ENCODE measurements around the gene LYRM1. TPM values are rescaled to one million over a fixed set of nuclear protein-coding genes. Genes with fewer than 3 reads are reported as not detected.
A peak's percentile ranks its signal among the peaks of the same experiment; 100 is the strongest.

LYRM1 gene
- total RNA-seq, 1 experiment from 2014 or later = 88.5 TPM

- in situ Hi-C loops (cut with HindIII; ENCODE audit: low sequenced_read_pairs) = no loop called here
- DNase-seq (ENCODE audit: low spot score) = no peak
Measured at GRCh38 chr16:20870122-20870820, 30.3 kb upstream of the LYRM1 start.

- in situ Hi-C loops (cut with HindIII; ENCODE audit: low sequenced_read_pairs) = no loop called here
- no peak for DNase-seq (ENCODE audit: low spot score)
Measured at GRCh38 chr16:20871258-20871657, 29.3 kb upstream of the LYRM1 start.

DNA sequence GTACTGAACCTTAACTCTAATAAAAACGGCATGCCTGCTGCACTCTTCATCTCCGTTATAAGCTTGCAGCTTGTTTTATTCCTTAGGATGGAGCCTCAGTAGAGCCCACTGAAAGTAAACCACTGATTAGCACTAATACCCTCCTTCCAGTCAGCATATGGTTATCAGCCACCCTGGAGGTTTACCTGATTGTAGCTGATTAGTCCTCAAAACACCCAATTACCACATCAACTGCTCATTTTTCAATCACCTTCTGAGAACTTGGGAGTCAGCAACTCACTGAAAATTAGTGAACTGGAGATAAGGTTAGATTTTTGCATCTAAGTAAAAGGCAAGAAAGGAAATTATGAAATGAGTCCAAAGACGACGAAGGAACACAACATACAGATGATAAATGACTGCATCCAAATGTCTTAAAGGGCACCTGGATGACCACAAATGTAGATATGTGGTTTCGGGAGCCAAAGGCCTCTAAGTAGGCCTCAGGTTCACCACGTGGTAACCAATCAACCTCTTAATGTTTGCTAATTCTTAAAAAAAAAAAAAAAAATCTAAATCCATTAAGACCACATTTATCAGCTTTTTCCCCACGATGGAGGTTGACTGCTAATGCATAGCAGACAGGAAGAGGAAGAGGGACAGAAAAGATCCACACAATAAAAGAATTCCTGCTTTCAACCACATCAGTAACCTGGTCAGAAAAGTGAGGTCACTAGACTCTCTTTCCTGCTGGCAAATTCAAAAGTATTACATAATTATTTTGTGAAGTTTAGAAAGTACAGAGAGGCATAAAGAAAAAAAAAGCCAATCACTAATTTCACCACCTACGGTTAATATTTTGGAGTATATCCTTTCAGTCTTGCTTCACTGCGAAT is 28.4 kb upstream of the LYRM1 start:
- no peak for DNase-seq (ENCODE audit: low spot score)
- in situ Hi-C loops (cut with HindIII; ENCODE audit: low sequenced_read_pairs) = no loop called here

DNA sequence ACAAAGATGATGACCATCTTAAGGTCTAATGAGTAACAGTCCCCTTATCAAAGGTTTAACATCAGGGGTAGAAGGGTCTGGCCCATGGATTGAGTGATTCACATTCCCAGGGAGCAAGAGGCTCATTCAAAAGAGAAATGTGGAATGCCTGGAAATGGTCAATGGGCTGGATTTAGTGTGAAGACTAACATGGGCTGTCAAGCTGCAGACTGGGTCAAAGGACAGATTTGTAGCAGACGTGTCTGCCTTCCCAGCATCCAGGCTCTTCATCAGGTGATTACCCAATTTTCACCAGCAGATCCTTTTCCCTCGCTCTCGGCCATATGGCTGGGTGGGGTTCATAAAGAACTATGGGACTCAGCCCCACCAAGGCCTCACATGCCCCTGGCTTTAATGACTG is 27.2 kb upstream of the LYRM1 start:
- in situ Hi-C loops (cut with HindIII; ENCODE audit: low sequenced_read_pairs) = no loop called here
- no peak for DNase-seq (ENCODE audit: low spot score)

GRCh38 chr16:20874088-20874581 is 26.4 kb upstream of the LYRM1 start:
- in situ Hi-C loops (cut with HindIII; ENCODE audit: low sequenced_read_pairs) = no loop called here
- no peak for DNase-seq (ENCODE audit: low spot score)

DNA sequence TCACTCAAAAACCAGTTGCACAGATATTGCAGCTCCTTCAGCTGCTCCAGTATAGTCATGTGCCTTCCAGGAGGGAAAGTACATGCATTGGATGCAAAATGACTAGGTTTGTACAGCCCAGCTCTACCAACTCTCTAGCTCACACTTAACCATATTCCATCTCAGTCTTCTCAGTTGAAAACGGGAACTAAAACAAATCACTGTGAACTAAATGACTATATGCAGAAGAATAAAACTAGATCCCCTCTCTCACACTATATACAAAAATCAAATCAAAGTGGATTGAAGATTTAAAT is 25.3 kb upstream of the LYRM1 start:
- in situ Hi-C loops (cut with HindIII; ENCODE audit: low sequenced_read_pairs) = no loop called here

GRCh38 chr16:20878682-20879147 is 21.9 kb upstream of the LYRM1 start:
- DNase-seq (ENCODE audit: low spot score) = no peak
- in situ Hi-C loops (cut with HindIII; ENCODE audit: low sequenced_read_pairs) = no loop called here

More for the DNA sequence above, 25.3 kb upstream of the LYRM1 start:
- DNase-seq (ENCODE audit: low spot score) = no peak

DNA sequence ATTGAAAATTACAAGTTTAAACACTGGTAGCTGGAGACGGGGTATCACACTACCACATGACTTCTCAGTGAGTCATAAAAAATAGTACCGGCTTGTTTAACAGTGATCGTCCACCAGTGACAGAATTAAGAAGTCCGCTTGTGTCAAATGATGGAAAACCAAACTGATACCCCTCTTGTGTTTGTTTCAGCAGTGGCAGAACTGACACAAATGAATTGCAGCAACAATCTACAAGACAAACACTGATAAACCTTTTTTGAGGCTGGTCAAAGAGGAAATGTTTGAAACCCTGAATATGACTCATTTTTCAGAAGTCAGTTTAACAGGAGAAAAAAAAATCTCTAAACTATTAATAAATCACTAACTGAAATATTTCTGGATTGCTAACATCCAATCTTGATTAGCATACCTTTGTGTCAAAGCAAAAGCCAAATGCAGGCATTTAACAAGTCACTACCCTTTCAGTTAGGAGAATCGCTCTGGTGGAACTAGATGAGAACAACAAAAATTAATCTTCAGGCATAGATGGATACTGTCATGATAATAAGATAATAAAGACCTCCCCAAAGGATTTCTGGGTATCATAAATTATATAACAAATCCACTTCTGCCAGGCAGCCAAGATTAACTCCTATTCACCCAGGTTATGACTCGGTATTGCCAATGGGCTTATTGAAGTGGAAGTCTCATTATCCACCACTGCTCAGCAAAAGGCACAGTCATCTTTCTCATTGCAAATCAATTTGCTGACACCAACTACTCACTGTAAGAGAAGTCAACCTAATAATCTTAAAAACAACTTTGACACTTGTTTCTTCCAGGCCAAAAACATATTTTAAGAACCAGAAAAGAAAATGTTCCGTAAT is 21.2 kb upstream of the LYRM1 start:
- no peak for DNase-seq (ENCODE audit: low spot score)
- in situ Hi-C loops (cut with HindIII; ENCODE audit: low sequenced_read_pairs) = no loop called here

- in situ Hi-C loops (cut with HindIII; ENCODE audit: low sequenced_read_pairs) = no loop called here
- DNase-seq (ENCODE audit: low spot score) = no peak
Measured at GRCh38 chr16:20880867-20881502, 19.6 kb upstream of the LYRM1 start.

DNA sequence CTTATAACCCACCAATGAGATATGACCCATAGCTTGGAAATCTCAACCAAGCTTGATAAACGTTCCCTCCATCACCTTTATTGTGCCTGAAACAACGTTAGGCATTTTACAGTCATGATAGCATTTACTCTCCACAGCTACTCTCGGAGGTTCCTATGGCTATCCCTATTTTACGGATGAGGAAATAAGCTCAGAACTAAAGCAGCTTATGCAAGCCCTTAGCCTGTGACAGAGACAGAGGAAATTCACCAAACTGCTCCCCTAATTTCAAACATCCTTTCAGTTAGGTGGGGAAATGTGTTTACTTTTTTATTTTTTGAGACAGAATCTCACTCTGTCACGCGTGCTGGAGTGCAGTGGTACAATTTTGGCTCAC is 19.1 kb upstream of the LYRM1 start:
- in situ Hi-C loops (cut with HindIII; ENCODE audit: low sequenced_read_pairs) = no loop called here
- DNase-seq (ENCODE audit: low spot score) = no peak

- in situ Hi-C loops (cut with HindIII; ENCODE audit: low sequenced_read_pairs) = no loop called here
- DNase-seq (ENCODE audit: low spot score) = no peak
Measured at GRCh38 chr16:20883554-20884239, 16.9 kb upstream of the LYRM1 start.

DNA sequence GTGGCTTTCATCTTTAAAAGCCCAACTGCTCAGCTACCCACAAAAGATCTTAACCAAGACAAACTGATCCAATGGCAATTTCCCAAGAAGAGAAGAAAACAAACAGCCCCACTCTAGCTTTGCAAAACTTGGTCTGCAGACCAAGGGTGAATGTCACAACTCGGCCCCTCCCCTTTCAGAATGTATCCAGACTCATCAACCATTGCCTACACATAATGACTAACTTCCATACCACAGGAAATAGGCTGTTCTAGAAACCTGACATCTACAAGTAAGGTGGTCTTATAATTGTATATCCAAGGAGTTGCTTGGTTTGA is 16.4 kb upstream of the LYRM1 start:
- in situ Hi-C loops (cut with HindIII; ENCODE audit: low sequenced_read_pairs) = no loop called here
- DNase-seq (ENCODE audit: low spot score) = no peak

DNA sequence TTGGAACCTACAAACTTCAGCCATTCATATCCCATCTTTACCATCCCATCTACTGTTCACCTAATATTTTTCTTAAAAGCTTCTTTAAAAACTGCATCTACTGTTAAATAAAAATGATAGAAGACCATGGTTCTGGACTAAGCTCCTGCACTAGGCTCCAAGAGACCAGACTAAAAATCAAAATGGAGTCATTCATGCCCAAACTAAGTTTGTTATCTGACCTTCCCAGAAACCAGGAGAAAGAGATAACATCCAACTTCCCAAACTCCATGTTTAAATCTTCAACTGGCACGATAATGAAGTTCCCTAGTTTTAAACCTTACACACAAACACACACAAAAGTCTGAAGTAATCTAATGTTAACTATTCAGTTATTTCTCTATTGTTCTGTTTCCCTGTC is 14.3 kb upstream of the LYRM1 start:
- in situ Hi-C loops (cut with HindIII; ENCODE audit: low sequenced_read_pairs) = no loop called here

DNA sequence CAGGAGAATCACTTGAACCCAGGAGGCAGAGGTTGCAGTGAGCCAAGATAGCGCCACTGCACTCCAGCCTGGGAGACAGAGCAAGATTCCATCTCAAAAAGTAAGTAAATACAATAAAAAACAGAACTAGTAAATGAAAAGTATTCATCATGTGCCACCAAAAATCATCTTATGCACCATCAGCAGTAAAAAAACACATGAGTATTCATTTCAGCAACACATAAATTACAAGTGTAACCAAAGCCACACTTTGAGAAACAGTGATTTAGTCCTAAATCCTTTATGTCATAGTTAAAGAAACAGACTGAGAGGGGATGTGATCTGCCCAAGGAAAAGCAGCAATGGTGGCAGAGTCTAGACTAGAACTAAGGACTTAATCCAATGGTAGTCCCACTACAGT is 13.4 kb upstream of the LYRM1 start:
- in situ Hi-C loops (cut with HindIII; ENCODE audit: low sequenced_read_pairs) = no loop called here
- DNase-seq (ENCODE audit: low spot score) = no peak

More for the DNA sequence above, 14.3 kb upstream of the LYRM1 start:
- no peak for DNase-seq (ENCODE audit: low spot score)

DNA sequence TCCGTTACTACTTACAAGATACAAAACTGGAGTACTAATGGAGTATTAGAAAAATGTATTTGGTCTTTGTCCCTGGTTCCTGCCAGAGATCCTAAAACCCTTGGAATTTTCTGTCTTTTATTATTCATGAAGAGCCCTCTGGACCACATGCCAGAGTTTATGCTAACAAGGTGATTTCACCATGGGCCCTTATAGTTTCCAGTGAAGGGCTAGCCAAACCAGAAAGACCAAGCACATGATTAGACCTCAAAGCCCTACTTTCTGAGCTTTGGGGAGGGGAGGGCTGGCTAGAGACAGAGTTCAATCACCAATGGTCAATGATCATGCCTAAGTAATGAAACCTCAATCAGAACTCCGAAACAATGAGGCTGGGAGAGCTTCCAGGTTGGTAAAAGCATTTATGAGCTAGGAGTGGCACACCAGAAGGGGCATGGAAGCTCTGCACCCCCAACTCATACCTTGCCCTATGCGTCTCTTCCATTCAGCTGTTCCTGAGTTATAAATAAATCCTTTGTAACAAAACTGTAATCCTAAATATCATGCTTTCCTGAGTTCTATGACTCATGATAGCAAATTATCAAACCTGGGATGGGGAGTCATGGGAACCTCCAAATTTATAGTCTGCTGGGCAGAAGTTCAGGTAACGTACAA is 10.8 kb upstream of the LYRM1 start:
- in situ Hi-C loops (cut with HindIII; ENCODE audit: low sequenced_read_pairs) = no loop called here
- no peak for DNase-seq (ENCODE audit: low spot score)

DNA sequence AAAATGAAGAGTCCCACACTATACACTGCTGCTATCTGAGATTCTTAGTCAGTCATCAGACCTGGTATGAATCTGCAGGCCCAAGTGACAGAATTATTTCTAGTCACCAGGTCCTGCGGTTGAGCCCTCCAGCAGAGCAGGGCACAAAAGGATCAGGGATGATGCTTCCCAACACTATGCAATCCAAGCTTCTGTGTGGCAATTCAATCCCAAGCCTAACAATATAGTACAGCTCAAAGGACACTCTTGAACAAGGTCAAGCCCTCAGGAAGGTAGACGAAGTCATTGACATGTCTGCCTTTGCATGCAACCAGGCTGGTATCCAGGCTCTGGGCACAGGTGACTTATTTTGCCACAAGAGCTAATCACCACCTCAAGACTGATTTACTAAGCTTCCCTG is 6.2 kb upstream of the LYRM1 start:
- DNase-seq (ENCODE audit: low spot score) = no peak
- in situ Hi-C loops (cut with HindIII; ENCODE audit: low sequenced_read_pairs) = no loop called here

GRCh38 chr16:20897253-20897897 is 3.2 kb upstream of the LYRM1 start:
- in situ Hi-C loops (cut with HindIII; ENCODE audit: low sequenced_read_pairs) = no loop called here
- DNase-seq (ENCODE audit: low spot score) = peak; percentile 30

- no peak for DNase-seq (ENCODE audit: low spot score)
- in situ Hi-C loops (cut with HindIII; ENCODE audit: low sequenced_read_pairs) = no loop called here
Measured at GRCh38 chr16:20897922-20898321, 2.6 kb upstream of the LYRM1 start.
